ENCODE measurements around the gene IDH3G. TPM values are rescaled to one million over a fixed set of nuclear protein-coding genes. Genes with fewer than 3 reads are reported as not detected.

The IDH3G gene
- total RNA-seq, 1 donor from 2014 or later: 118 TPM

DNA sequence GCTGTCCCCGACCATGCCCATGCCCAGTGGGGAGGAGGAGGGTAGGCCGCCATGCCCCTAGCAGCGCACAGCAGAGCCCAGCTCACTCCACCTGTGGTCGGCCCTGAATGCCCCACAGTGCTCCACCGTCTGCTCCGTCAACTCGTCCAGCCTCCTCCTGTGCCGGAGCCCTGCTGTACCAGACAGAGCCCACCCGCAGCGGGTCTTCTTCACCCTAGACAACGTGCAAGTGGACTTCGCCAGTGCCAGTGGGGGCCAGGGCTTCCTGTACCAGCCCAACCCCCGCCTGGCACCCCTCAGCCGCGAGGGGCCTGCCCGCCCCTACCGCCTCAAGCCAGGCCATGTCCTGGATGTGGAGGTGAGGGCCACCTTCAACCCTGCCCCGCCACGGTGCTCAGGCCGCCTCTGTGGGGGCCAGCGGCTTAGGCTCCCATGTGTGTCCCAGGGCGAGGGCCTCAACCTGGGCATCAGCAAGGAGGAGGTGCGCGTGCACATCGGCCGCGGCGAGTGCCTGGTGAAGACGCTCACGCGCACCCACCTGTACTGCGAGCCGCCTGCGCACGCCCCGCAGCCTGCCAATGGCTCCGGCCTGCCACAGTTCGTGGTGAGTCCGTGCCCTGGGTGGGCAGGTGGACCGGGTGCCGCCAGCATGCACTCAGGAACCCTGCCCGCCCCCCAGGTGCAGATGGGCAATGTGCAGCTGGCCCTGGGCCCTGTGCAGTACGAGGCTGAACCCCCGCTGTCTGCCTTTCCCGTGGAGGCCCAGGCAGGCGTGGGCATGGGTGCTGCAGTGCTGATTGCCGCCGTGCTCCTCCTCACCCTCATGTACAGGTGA, 20.2 kb downstream of the IDH3G start:
- H3K4me3 ChIP-seq: no peak overlapping the region
- no peak overlapping the region for H3K27ac ChIP-seq
- TF ChIP-seq, protein P1, sequence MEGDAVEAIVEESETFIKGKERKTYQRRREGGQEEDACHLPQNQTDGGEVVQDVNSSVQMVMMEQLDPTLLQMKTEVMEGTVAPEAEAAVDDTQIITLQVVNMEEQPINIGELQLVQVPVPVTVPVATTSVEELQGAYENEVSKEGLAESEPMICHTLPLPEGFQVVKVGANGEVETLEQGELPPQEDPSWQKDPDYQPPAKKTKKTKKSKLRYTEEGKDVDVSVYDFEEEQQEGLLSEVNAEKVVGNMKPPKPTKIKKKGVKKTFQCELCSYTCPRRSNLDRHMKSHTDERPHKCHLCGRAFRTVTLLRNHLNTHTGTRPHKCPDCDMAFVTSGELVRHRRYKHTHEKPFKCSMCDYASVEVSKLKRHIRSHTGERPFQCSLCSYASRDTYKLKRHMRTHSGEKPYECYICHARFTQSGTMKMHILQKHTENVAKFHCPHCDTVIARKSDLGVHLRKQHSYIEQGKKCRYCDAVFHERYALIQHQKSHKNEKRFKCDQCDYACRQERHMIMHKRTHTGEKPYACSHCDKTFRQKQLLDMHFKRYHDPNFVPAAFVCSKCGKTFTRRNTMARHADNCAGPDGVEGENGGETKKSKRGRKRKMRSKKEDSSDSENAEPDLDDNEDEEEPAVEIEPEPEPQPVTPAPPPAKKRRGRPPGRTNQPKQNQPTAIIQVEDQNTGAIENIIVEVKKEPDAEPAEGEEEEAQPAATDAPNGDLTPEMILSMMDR (IDR thresholded peaks at IDR 0.05): no peak
- no peak for TF ChIP-seq POLR2AphosphoS5 (IDR thresholded peaks at IDR 0.05; ENCODE audit: insufficient read depth in 1 of 2, low read depth in 1 of 2)
- TF ChIP-seq POLR2A (IDR thresholded peaks at IDR 0.05): no peak
- no peaks in the 10 kb centered on the region for H3K36me3 ChIP-seq
- intact Hi-C loops (cut with DNase I): no loop called here
- H3K9me3 ChIP-seq: no peaks in the 10 kb centered on the region
- H3K27me3 ChIP-seq: no peaks in the 10 kb centered on the region
- DNase-seq (ENCODE audit: extremely low spot score in 2 of 2): no peak
- H3K4me1 ChIP-seq: no peaks in the 10 kb centered on the region

DNA sequence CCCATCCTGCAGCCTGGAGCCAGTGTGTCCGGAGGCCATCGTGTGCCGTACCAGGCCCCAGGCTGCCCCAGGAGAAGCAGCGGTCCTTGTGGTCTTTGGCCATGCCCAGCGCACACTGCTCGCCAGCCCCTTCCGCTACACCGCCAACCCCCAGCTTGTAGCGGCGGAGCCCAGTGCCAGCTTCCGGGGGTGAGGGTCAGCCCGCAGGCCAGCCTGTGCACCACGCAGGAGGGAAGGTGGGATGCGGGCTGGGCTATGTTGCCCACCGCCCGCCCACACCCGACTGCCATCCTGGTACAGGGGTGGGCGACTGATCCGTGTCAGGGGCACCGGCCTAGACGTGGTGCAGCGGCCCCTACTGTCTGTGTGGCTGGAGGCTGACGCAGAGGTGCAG, 21.0 kb downstream of the IDH3G start:
- TF ChIP-seq, protein P1 (IDR thresholded peaks at IDR 0.05): no peak
- no peak for TF ChIP-seq POLR2AphosphoS5 (IDR thresholded peaks at IDR 0.05; ENCODE audit: insufficient read depth in 1 of 2, low read depth in 1 of 2)
- no peak for TF ChIP-seq POLR2A (IDR thresholded peaks at IDR 0.05)
- Histone ChIP-seq H3K27me3 (no peaks in the 10 kb centered on the region), H3K4me1 (no peaks in the 10 kb centered on the region), H3K36me3 (no peaks in the 10 kb centered on the region), H3K9me3 (no peaks in the 10 kb centered on the region), H3K4me3 (no peak overlapping the region), H3K27ac (no peak overlapping the region)
- intact Hi-C loops (cut with DNase I): no loop called here
- no peak for DNase-seq (ENCODE audit: extremely low spot score in 2 of 2)

DNA sequence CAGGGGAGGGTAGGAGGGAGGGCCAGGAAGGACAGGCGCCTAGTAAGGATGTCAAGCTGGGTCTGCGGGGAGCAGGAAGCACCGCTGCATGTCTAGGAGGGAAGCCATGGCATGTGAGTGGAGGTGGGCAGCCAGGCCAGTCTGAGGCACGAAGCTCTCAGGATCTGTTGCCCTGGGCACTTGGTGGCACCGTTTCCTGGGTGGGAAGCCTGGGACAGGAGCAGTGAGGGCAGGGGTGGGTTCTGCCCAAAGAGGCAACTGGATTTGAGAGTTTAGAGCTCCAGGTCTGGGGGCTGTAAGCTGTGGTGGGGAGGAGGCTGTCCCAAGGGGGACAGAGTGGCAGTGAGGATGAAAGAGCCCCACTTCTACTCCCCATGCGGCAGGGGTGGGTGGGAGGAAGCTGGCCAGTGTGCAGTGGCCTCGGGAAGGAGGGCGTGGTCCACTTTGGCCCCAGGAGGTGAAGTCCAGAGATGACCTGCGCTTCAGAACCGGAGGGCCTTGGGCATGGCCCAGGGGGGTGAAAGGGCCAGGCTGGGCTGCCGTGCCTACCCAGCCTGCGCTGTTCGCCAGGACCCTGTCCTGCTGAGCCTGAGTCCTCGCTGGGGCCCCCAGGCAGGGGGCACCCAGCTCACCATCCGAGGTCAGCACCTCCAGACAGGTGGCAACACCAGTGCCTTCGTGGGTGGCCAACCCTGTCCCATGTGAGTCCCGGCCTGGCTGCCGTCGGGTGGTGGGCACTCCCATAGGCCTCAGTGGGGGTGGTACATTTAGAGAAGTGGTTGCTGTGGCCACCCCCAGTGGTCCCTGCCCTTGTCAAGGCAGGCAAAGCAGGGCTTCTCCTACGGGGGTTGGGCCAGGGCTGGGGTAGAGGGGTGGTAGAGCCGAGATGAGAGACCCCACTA, 21.6 kb downstream of the IDH3G start:
- no peak for DNase-seq (ENCODE audit: extremely low spot score in 2 of 2)

DNA sequence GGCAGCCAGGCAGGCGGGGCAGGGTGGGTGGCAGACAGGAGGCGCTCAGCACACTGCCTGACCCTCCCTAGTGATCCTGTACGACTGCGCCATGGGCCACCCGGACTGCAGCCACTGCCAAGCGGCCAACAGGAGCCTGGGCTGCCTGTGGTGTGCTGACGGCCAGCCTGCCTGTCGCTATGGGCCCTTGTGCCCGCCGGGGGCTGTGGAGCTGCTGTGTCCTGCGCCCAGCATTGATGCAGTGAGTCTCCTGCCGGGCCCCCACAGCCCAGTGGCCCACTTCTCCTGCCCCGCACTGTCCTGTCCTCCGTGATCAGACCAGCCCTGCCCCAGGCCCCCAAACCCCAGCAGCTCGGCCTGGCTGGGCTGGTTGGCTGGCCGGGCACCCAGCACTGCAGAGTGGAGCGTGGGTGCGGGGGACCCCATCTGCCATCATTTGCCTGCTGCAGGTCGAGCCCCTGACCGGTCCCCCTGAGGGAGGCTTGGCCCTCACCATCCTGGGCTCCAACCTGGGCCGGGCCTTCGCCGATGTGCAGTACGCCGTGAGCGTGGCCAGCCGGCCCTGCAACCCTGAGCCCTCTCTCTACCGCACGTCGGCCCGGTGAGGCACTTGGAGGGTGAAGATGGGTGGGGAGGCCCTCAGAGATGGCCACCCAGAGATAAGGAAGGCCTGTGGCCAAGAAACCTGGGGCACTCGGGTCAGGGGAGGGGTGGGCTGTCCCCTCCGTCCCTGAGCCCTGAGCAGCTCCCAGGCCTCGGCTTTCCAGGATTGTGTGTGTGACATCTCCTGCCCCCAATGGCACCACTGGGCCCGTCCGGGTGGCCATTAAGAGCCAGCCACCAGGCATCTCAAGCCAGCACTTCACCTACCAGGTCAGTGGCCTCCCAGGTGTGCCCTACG, 22.5 kb downstream of the IDH3G start:
- TF ChIP-seq POLR2A (IDR thresholded peaks at IDR 0.05) (no peak), POLR2AphosphoS5 (IDR thresholded peaks at IDR 0.05; ENCODE audit: insufficient read depth in 1 of 2, low read depth in 1 of 2) (no peak)
- TF ChIP-seq, protein P1 (IDR thresholded peaks at IDR 0.05): no peak
- Histone ChIP-seq H3K27ac (no peak overlapping the region), H3K4me1 (peaks cover 4% of the 10 kb centered on the region), H3K4me3 (no peak overlapping the region), H3K27me3 (no peaks in the 10 kb centered on the region), H3K9me3 (no peaks in the 10 kb centered on the region), H3K36me3 (no peaks in the 10 kb centered on the region)
- no peak for DNase-seq (ENCODE audit: extremely low spot score in 2 of 2)
- intact Hi-C loops (cut with DNase I): no loop called here

More for the DNA sequence above, 21.6 kb downstream of the IDH3G start:
- H3K9me3 ChIP-seq: no peaks in the 10 kb centered on the region
- TF ChIP-seq, protein P1 (IDR thresholded peaks at IDR 0.05): no peak
- no peak for TF ChIP-seq POLR2A (IDR thresholded peaks at IDR 0.05)
- TF ChIP-seq POLR2AphosphoS5 (IDR thresholded peaks at IDR 0.05; ENCODE audit: insufficient read depth in 1 of 2, low read depth in 1 of 2): no peak
- no peak overlapping the region for H3K4me3 ChIP-seq
- no peaks in the 10 kb centered on the region for H3K27me3 ChIP-seq
- H3K27ac ChIP-seq: no peak overlapping the region
- no peaks in the 10 kb centered on the region for H3K4me1 ChIP-seq
- H3K36me3 ChIP-seq: no peaks in the 10 kb centered on the region
- intact Hi-C loops (cut with DNase I): no loop called here
